Stimulated activated naive CD8-positive, alpha-beta T cell treated with anti-CD3 and anti-CD28 coated beads, Interleukin-15, amount 100 ng/mL, for 72 hours (primary cell): ENCODE measurements around the gene SECISBP2.
"Not testable (repeated sequence)": the region's sequence is repeated elsewhere in the genome, so short reads cannot be mapped to it uniquely, and the experiment has no call there.

ENCODE experiments used
- ATAC-seq: fragments of 150-1000 bp; cut with Tn5 transposase; 2 replicates; pipeline ENCODE4 v1.10.0; 2021; ENCODE audit warnings: mild to moderate bottlenecking, moderate library complexity
- DNase-seq, 2 donors: peaks; one replicate each; pipeline ENCODE4 v3.0.0; 2021 to 2022
- H3K27ac Mint-ChIP-seq, 2 donors: one replicate each; pipeline ENCODE4 v1.8.0; 2022; ENCODE audit warnings: mild to moderate bottlenecking in 2 of 2, mixed read lengths in 2 of 2, moderate library complexity in 2 of 2
- H3K27me3 Mint-ChIP-seq: one replicate; pipeline ENCODE4 v1.8.0; 2022; ENCODE audit warnings: mixed read lengths
- H3K4me1 Mint-ChIP-seq: one replicate; pipeline ENCODE4 v1.8.0; 2022; ENCODE audit warnings: mild to moderate bottlenecking, mixed read lengths
- H3K4me3 Mint-ChIP-seq, 2 donors: one replicate each; pipeline ENCODE4 v1.8.0; 2022; ENCODE audit warnings: mild to moderate bottlenecking in 2 of 2, mixed read lengths in 2 of 2, moderate library complexity in 1 of 2
- H3K9me3 Mint-ChIP-seq, 2 donors: one replicate each; pipeline ENCODE4 v1.8.0; 2022; ENCODE audit warnings: mixed read lengths in 2 of 2

SECISBP2 gene

DNA sequence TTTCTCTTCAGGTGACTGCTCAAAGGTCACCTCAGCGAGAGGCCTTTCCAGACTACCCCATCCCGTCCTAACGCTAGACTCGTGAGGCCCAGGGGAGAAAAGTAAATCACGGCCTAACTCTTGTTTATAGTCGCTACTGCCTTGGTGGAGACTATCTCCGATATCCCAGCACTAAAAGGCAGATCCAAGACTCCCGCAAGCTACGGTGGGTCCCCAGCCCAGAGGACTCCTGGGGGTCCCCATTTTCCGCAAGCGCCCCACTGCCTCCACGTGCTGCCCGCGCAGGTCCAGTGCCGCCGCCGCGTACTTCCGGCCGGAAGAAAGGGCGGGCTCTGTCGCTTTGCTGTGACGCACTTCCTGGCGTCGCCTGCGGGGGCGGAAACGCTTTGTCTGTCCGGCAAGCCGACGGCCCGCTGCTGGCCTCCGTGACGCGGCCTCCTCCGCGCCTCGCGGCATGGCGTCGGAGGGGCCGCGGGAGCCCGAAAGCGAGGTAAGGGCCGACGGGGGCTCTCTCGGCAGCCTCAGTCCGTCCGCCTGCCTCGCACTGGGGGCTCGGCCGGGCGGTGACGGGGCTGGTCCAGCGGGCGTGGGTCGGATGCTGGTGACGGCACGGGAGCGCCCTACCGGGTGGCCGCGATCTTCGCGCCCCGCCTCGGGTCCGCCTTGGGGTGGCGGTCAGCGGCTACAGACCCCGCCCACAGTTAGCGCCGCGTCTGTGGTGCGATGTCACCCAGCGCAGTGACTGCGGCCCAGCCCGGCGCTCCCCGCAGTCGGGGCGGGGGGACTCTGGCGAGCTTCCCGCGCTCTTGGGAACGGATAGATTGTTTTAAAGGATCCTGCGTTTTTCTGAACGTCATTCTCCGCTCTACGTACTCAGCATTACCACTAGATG is at the start of gene SECISBP2:
Gene SECISBP2 (plus strand): TSS at position 378 of the 892 bp plus-strand sequence. CDS start 77 bp downstream, at position 455.
- H3K9me3 Mint-ChIP-seq = no peaks in the 10 kb centered on the region
- DNase-seq (peak; percentile 97), ATAC-seq (peak; percentile 92)
- H3K4me1 Mint-ChIP-seq = peaks cover 75% of the 10 kb centered on the region
- peak within 1 kb of the TSS; percentile 96 to 99 for H3K27ac Mint-ChIP-seq
- peak within 1 kb of the TSS; percentile 90 to 93 for H3K4me3 Mint-ChIP-seq
- no peaks in the 10 kb centered on the region for H3K27me3 Mint-ChIP-seq

- Mint-ChIP-seq H3K27ac (no peak overlapping the region), H3K27me3 (peaks cover 9% of the 10 kb centered on the region), H3K9me3 (peaks cover 34 to 51% of the 10 kb centered on the region in 2 donors), H3K4me1 (peaks cover 22% of the 10 kb centered on the region), H3K4me3 (no peak overlapping the region)
- DNase-seq (no peak), ATAC-seq (no peak)
Measured at GRCh38 chr9:89273528-89274279, 44.6 kb upstream of the SECISBP2 start.

GRCh38 chr9:89274838-89275237 is 43.5 kb upstream of the SECISBP2 start:
- H3K4me3 Mint-ChIP-seq = no peak overlapping the region
- ATAC-seq = peak; percentile 97

DNA sequence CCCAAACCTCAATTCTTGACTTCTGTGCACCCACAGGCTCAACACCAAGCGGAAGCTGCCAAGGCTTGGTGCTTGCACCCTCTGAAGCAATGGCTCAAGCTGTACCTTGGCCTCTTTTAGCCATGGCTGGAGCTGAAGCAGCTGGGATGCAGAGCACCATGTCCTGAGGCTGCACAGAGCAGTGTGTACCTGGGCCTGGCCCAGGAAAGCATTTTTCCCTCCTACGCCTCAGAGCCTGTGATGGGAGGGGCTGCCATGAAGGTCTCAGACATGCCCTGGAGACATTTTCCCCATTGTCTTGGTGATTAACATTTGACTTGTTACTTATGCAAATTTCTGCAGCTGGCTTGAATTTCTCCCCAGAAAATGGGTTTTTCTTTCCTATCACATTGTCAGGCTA is 42.3 kb upstream of the SECISBP2 start:
- peaks cover 33% of the 10 kb centered on the region for H3K4me1 Mint-ChIP-seq
- H3K27me3 Mint-ChIP-seq, H3K4me3 Mint-ChIP-seq, H3K27ac Mint-ChIP-seq, ATAC-seq, DNase-seq: not testable (repeated sequence)
- peaks cover 34 to 50% of the 10 kb centered on the region in 2 donors for H3K9me3 Mint-ChIP-seq

More at GRCh38 chr9:89274838-89275237, 43.5 kb upstream of the SECISBP2 start:
- Mint-ChIP-seq H3K27ac (no peak overlapping the region), H3K9me3 (peaks cover 34 to 51% of the 10 kb centered on the region in 2 donors), H3K4me1 (peaks cover 30% of the 10 kb centered on the region), H3K27me3 (peaks cover 9% of the 10 kb centered on the region)
- DNase-seq = peak in 1 of 2 donors; percentile 72

- H3K27ac Mint-ChIP-seq = no peak overlapping the region
- peaks cover 33% of the 10 kb centered on the region for H3K4me1 Mint-ChIP-seq
- DNase-seq (no peak), ATAC-seq (no peak)
- no peaks in the 10 kb centered on the region for H3K27me3 Mint-ChIP-seq
- H3K9me3 Mint-ChIP-seq = peaks cover 34 to 43% of the 10 kb centered on the region in 2 donors
- peak overlapping the region in 1 of 2 donors; percentile 45 for H3K4me3 Mint-ChIP-seq
Measured at GRCh38 chr9:89277043-89277442, 41.3 kb upstream of the SECISBP2 start.

GRCh38 chr9:89277454-89277853 is 40.8 kb upstream of the SECISBP2 start:
- DNase-seq (no peak), ATAC-seq (peak; percentile 44)
- Mint-ChIP-seq H3K27ac (no peak overlapping the region), H3K4me3 (peak overlapping the region in 1 of 2 donors; percentile 45), H3K27me3 (no peaks in the 10 kb centered on the region), H3K4me1 (peaks cover 33% of the 10 kb centered on the region), H3K9me3 (peaks cover 33 to 41% of the 10 kb centered on the region in 2 donors)

DNA sequence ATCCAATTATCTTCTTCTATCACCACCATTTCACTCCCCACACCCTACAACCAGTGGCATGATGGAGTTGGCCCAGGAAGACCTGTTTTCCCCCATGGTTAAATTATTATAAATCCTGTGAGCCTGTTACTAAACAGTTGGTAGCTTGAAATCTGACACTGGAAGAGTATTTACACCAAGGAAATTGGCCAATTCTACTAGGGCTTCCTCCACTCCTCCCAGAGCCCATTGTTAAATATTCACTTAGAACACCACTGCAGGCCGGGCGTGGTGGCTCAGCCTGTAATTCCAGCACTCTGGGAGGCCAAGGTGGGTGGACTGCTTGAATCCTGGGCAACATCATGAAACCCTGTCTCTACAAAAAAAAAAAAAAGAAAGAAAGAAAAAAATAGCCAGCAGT is 39.7 kb upstream of the SECISBP2 start:
- H3K27ac Mint-ChIP-seq = no peak overlapping the region
- peaks cover 22 to 30% of the 10 kb centered on the region in 2 donors for H3K9me3 Mint-ChIP-seq
- H3K4me3 Mint-ChIP-seq = no peak overlapping the region
- no peak for DNase-seq
- no peak for ATAC-seq
- peaks cover 39% of the 10 kb centered on the region for H3K4me1 Mint-ChIP-seq
- H3K27me3 Mint-ChIP-seq = no peaks in the 10 kb centered on the region

DNA sequence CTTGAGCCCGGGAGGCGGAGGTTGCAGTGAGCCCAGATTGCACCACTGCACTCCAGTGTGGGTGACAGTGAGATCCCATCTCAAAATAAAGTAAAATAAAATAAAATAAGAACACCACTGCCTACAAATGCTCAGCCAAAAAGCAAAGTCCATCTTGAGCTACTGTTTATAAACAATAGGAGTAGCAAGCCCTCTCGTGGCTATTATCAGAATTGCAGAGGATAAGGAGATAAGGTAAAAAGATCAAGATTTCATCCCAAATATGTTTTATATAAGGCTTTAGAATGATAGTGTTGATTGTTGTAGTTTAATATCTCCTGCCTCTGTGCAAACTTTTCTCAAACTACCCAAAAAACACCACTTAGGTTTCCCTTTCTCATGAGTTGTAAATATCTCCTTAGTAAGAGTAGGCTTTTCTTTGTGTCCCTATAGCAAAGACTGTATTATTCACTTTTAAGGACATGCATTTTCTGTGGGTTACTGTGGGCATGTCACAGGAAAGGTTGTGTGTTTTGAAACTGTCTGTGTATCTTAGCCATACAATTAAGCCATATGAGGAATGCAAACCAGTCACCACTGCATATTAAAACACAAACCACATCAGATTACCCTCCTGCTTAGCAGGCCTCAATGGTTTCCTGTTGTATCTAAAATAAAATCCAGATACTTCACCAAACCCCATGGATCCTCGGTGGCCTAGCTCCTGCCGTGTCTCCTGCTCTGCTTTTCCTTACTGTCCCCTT is 39.1 kb upstream of the SECISBP2 start:
- no peak overlapping the region for H3K27ac Mint-ChIP-seq
- DNase-seq (no peak), ATAC-seq (peak; percentile 44)
- peaks cover 16 to 24% of the 10 kb centered on the region in 2 donors for H3K9me3 Mint-ChIP-seq
- peaks cover 39% of the 10 kb centered on the region for H3K4me1 Mint-ChIP-seq
- no peak overlapping the region for H3K4me3 Mint-ChIP-seq
- H3K27me3 Mint-ChIP-seq = no peaks in the 10 kb centered on the region

DNA sequence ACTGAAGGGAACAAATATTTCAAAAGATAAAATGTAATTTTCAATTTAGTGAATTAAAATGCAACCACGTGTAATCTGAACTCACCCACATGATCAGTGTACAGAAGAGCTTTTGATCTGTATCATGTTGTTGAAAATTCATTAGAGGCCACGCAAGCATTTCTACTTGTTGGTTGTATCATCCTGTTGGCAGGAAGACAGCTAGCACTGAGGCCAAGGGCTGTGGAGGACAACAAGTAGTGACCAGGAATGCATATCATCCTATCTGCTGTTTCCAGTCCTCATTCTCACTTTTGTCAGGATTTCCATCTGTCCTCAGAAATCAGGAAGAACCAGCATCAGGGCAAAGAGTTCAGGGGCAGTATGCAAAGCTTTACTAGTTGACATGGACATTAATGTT is 37.2 kb upstream of the SECISBP2 start:
- Mint-ChIP-seq H3K4me1 (peaks cover 29% of the 10 kb centered on the region), H3K4me3 (no peak overlapping the region), H3K27me3 (no peaks in the 10 kb centered on the region), H3K27ac (no peak overlapping the region), H3K9me3 (peaks cover 6 to 8% of the 10 kb centered on the region in 2 donors)
- ATAC-seq (no peak), DNase-seq (no peak)

GRCh38 chr9:89282248-89282968 is 35.9 kb upstream of the SECISBP2 start:
- not testable (repeated sequence) for H3K9me3 Mint-ChIP-seq, H3K27me3 Mint-ChIP-seq, ATAC-seq, DNase-seq
- Mint-ChIP-seq H3K27ac (peak overlapping the region in 1 of 2 donors; percentile 19), H3K4me3 (peak overlapping the region in 1 of 2 donors; percentile 74), H3K4me1 (peaks cover 20% of the 10 kb centered on the region)

DNA sequence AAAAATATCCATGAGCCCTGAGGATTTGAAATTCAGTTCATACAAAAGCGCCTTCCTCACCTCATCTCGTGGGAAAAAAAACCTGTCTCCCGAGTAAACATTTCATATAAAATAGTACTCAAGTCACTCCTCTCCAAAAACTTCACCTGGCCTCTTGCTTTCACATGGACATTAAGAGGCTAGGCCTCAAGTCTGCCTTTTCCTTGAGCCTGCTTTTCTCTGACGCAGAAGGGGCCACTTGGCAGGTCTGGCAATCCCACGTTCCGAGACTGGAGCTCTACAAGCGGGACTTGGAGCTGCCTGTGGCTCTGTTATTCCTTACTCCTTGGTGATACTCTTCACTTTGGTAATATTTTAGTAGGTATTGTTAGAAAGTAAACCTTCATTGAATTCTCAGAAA is 34.2 kb upstream of the SECISBP2 start:
- Mint-ChIP-seq H3K4me3 (no peak overlapping the region), H3K4me1 (peaks cover 16% of the 10 kb centered on the region), H3K27ac (no peak overlapping the region), H3K27me3 (no peaks in the 10 kb centered on the region), H3K9me3 (no peaks in the 10 kb centered on the region)
- DNase-seq (no peak), ATAC-seq (no peak)

DNA sequence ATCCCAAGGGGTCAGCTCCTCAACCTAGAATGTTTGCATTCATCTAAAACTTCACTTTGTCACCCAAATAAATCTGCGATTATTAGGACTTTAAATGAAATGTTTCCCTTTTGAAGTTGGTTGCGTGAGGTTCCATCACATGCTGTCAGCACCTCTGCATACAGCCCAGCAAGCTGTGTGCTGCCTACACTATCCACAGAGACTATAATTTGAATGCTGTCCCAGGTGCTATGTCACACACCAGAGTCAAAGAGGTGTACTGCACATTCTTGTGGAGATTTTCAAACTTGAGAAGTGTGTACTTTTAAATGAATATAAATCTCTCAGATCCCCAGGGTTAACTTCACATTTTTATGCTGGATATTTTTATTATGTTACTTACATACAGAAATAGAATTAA is 26.6 kb upstream of the SECISBP2 start:
- Mint-ChIP-seq H3K9me3 (no peaks in the 10 kb centered on the region), H3K27ac (no peak overlapping the region), H3K27me3 (peaks cover 7% of the 10 kb centered on the region), H3K4me3 (no peak overlapping the region), H3K4me1 (no peaks in the 10 kb centered on the region)
- no peak for DNase-seq
- ATAC-seq = no peak

GRCh38 chr9:89293014-89293413 is 25.3 kb upstream of the SECISBP2 start:
- DNase-seq (no peak), ATAC-seq (no peak)
- Mint-ChIP-seq H3K4me1 (no peaks in the 10 kb centered on the region), H3K27ac (no peak overlapping the region), H3K4me3 (no peak overlapping the region), H3K9me3 (no peaks in the 10 kb centered on the region), H3K27me3 (peaks cover 8% of the 10 kb centered on the region)

GRCh38 chr9:89295400-89295799 is 22.9 kb upstream of the SECISBP2 start:
- Mint-ChIP-seq H3K27ac (no peak overlapping the region), H3K27me3 (peaks cover 8% of the 10 kb centered on the region), H3K4me1 (no peaks in the 10 kb centered on the region), H3K4me3 (no peak overlapping the region), H3K9me3 (no peaks in the 10 kb centered on the region)
- no peak for ATAC-seq
- no peak for DNase-seq

DNA sequence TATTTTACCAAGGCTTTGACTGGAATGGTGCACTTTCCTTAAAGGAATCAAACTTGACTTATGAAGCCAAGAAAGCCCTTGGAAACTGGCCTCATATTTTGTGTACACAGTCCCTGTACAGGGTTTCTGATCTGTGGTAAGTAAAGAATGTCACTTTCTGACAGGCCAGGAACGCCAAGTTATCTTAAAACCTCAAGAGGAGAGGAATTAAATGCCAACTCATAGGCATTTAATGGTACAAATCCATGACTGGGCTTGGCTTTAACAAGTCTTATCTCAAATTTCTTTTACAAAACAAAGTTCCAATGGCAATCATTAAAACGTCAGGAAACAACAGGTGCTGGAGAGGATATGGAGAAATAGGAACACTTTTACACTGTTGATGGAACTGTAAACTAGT is 16.3 kb upstream of the SECISBP2 start:
- H3K4me1 Mint-ChIP-seq, H3K27ac Mint-ChIP-seq, DNase-seq, H3K4me3 Mint-ChIP-seq, H3K9me3 Mint-ChIP-seq, ATAC-seq, H3K27me3 Mint-ChIP-seq: not testable (repeated sequence)
